Transverse colon (tissue), 4 donors: ENCODE results near the gene SCN4A. TPM values are rescaled to one million over a fixed set of nuclear protein-coding genes. Genes with fewer than 3 reads are reported as not detected.

ENCODE experiments used
- DNase-seq: peaks from one replicate; pipeline ENCODE4 v3.0.0-alpha.2; 2019
- H3K27ac ChIP-seq, 4 donors: fragments of 200-600 bp; sonication (generic); 2 replicates each; pipeline ENCODE4 v1.5.1; 2016 to 2018; ENCODE audit warnings: inconsistent platforms in 4 of 4
- H3K27me3 ChIP-seq: fragments of 200-600 bp; sonication (generic); 2 replicates; pipeline ENCODE4 v1.5.1; 2017; ENCODE audit warnings: inconsistent platforms
- H3K36me3 ChIP-seq, 4 donors: fragments of 200-600 bp; sonication (generic); 2 replicates each; pipeline ENCODE4 v1.5.1; 2017 to 2019; ENCODE audit warnings: inconsistent platforms in 4 of 4
- H3K4me1 ChIP-seq, 4 donors: fragments of 200-600 bp; sonication (generic); 2 replicates each; pipeline ENCODE4 v1.5.1; 2017 to 2020; ENCODE audit warnings: inconsistent platforms in 4 of 4
- H3K4me3 ChIP-seq, 4 donors: fragments of 200-600 bp; sonication (generic); 1 replicate in 1 of 4; 2 replicates in 3 of 4; pipeline versions ENCODE4 v1.5.1 to v1.6.1; 2017 to 2019; ENCODE audit warnings: inconsistent platforms in 4 of 4
- H3K9me3 ChIP-seq, 2 donors: fragments of 200-600 bp; sonication (generic); 2 replicates each; pipeline ENCODE4 v1.5.1; 2017 to 2019; ENCODE audit warnings: inconsistent platforms in 2 of 2
- EP300 ChIP-seq: sonication (generic); formaldehyde crosslinking; IDR thresholded peaks from one replicate; pipeline ENCODE4 v1.6.1; 2017; ENCODE audit warnings: antibody characterized with exemption, low read depth
- POLR2A ChIP-seq: fragments of 450-650 bp; IDR thresholded peaks from one replicate; pipeline ENCODE4 v1.6.1; 2016; ENCODE audit warnings: antibody characterized with exemption, mild to moderate bottlenecking, moderate library complexity
- POLR2AphosphoS5 ChIP-seq, 3 donors: sonication (generic); formaldehyde crosslinking; IDR thresholded peaks; one replicate each; pipeline ENCODE4 v1.6.1; 2016; ENCODE audit warnings: antibody characterized with exemption in 3 of 3
- WGBS, 2 donors: methylation state at CpG; one replicate each; pipeline ENCODE4 v1.1.5; 2018; ENCODE audit warnings: low coverage in 1 of 2; 5-methylcytosine and 5-hydroxymethylcytosine counted together
- in situ Hi-C, 4 donors: fragments of 200-750 bp; cut with MboI; loops; one replicate each; pipeline versions ENCODE4 v1.15.0 to v1.15.1; 2017; ENCODE audit warnings: low sequenced_read_pairs in 3 of 4, low pct_ligation_motif_present in 1 of 4, low pct_unique_long_range_greater_than_20kb in 1 of 4
- intact Hi-C: fragments of 100-400 bp; cut with DNase I; formaldehyde crosslinking; loops from one replicate; pipeline ENCODE4 v1.15.1; 2023; ENCODE audit warnings: low total_unique reads
- total RNA-seq, 4 donors: library from RNA; depleted of rRNA; stranded (reverse); fragments of >200 nt; gene quantifications; one replicate each; pipeline ENCODE4 v1.1.0, GENCODE V29; 2016
- TF ChIP-seq, protein P1 (sequence below), 5 experiments: fragments of 200-600 bp in 3 of 5; fragments of 450-650 bp in 2 of 5; sonication (generic) in 3 of 5; IDR thresholded peaks; 1 replicate in 2 of 5; 2 replicates in 3 of 5; pipeline ENCODE4 v1.5.1; 2016 to 2017; ENCODE audit warnings: antibody characterized with exemption in 5 of 5, inconsistent platforms in 3 of 5, mild to moderate bottlenecking in 2 of 5, moderate library complexity in 1 of 5

The SCN4A gene
- total RNA-seq, 4 donors from 2014 or later: 0.14 to 0.48 (median 0.20) TPM; not detected in 1

DNA sequence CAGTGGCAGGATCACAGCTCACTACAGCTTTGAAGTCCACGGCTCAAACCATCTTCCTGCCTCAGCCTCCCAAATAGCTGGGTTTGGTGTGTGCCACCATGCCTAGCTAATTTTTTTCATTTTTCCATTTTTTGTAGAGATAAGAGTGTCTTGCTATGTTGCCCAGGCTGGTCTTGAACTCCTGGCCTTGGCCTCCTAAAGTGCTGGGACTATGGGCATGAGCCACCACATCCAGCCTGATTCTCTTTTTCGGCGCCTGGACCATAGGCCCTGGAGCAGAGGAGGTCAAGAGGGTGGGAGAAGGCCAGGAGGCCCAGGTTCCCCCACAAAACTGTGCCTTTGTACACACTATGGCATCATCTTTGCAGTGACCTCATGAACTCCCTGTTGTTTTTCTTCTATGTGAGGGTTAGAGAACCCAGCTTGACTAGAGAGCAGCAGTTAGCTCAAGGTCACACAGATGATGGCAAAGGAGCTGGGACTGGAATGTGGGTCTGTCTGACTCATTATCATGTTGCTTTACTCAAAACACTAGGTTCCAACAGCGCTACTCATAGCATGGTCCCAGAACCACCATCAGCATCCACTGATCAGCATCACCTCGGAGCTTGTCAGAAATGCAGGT is 16.3 kb downstream of the SCN4A start:
- no peak overlapping the region for H3K27ac ChIP-seq
- H3K36me3 ChIP-seq: no peaks in the 10 kb centered on the region
- intact Hi-C loops (no loop called here), in situ Hi-C loops (no loop called here)
- no peak for DNase-seq
- H3K4me3 ChIP-seq: no peak overlapping the region
- TF ChIP-seq POLR2A: no peak
- TF ChIP-seq, protein P1, sequence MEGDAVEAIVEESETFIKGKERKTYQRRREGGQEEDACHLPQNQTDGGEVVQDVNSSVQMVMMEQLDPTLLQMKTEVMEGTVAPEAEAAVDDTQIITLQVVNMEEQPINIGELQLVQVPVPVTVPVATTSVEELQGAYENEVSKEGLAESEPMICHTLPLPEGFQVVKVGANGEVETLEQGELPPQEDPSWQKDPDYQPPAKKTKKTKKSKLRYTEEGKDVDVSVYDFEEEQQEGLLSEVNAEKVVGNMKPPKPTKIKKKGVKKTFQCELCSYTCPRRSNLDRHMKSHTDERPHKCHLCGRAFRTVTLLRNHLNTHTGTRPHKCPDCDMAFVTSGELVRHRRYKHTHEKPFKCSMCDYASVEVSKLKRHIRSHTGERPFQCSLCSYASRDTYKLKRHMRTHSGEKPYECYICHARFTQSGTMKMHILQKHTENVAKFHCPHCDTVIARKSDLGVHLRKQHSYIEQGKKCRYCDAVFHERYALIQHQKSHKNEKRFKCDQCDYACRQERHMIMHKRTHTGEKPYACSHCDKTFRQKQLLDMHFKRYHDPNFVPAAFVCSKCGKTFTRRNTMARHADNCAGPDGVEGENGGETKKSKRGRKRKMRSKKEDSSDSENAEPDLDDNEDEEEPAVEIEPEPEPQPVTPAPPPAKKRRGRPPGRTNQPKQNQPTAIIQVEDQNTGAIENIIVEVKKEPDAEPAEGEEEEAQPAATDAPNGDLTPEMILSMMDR (IDR thresholded peaks at IDR 0.05): no peak
- TF ChIP-seq POLR2AphosphoS5 (IDR thresholded peaks at IDR 0.05): no peak
- peaks cover 0 to 4% (median 2%) of the 10 kb centered on the region in 4 donors for H3K4me1 ChIP-seq
- 95 to 99% methylated on average over 3 to 5 of the region's 5 CpGs for WGBS, 2 donors
- H3K27me3 ChIP-seq: no peaks in the 10 kb centered on the region
- H3K9me3 ChIP-seq: no peaks in the 10 kb centered on the region

DNA sequence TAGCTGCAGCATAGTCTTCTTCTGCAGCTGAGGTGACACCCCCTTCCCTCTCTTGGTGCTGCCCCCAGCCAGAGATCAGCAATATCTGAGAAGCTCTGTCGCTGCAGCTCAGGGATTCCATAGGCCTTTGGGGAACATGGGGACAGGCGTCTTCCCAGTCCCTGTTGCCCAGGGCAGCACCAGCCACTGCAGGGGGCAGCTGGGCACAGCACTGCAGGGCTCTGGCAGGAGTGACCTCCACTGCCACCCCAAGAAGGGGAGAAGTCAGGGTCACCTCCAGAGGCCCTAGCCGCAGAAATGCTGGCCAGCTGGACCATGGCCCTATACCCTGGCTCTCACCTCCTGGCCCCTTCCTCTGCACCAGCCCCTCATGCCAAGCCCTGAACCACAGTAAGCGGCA is 16.9 kb downstream of the SCN4A start:
- H3K4me1 ChIP-seq: no peaks in the 10 kb centered on the region
- intact Hi-C loops: no loop called here
- no peak for DNase-seq
- H3K9me3 ChIP-seq: no peaks in the 10 kb centered on the region
- H3K36me3 ChIP-seq: no peaks in the 10 kb centered on the region
- H3K27me3 ChIP-seq: no peaks in the 10 kb centered on the region
- no peak for TF ChIP-seq EP300
- TF ChIP-seq, protein P1 (IDR thresholded peaks at IDR 0.05): no peak
- TF ChIP-seq POLR2A: no peak
- no peak for TF ChIP-seq POLR2AphosphoS5 (IDR thresholded peaks at IDR 0.05)
- WGBS, 2 donors: 80 to 97% methylated on average over 1 to 4 of the region's 4 CpGs
- no peak overlapping the region for H3K4me3 ChIP-seq
- H3K27ac ChIP-seq: no peak overlapping the region
- in situ Hi-C loops: no loop called here

DNA sequence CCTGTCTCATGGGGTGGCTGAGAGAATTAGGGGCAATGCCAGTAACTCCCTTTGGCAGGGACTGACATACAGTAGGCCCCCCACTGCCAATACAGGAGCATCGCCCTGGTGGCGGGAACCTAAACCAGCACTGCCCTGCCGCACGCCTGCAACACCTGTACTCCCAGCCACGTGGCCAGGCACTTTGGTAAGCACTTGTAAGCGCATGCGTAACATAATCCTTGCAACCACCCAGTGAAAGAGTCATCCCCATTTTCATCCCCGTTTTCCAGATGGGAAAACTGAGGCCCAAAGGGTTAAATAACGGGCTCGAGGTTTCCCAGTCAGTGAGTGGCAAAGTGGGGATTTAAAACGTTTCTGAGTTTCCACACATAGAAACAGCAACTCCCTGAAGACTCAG is 17.5 kb downstream of the SCN4A start:
- H3K4me1 ChIP-seq: no peaks in the 10 kb centered on the region
- no peak for DNase-seq
- H3K9me3 ChIP-seq: no peaks in the 10 kb centered on the region
- no peak overlapping the region for H3K4me3 ChIP-seq
- no peaks in the 10 kb centered on the region for H3K27me3 ChIP-seq
- intact Hi-C loops (no loop called here), in situ Hi-C loops (no loop called here)
- H3K27ac ChIP-seq: no peak overlapping the region
- H3K36me3 ChIP-seq: no peaks in the 10 kb centered on the region
- 78% methylated on average over 11 of the region's 11 CpGs; no CpG with 5 or more reads in 1 of the 2 donors for WGBS, 2 donors
- TF ChIP-seq, protein P1 (IDR thresholded peaks at IDR 0.05): no peak
- TF ChIP-seq POLR2AphosphoS5 (IDR thresholded peaks at IDR 0.05) (no peak), POLR2A (no peak), EP300 (no peak)

DNA sequence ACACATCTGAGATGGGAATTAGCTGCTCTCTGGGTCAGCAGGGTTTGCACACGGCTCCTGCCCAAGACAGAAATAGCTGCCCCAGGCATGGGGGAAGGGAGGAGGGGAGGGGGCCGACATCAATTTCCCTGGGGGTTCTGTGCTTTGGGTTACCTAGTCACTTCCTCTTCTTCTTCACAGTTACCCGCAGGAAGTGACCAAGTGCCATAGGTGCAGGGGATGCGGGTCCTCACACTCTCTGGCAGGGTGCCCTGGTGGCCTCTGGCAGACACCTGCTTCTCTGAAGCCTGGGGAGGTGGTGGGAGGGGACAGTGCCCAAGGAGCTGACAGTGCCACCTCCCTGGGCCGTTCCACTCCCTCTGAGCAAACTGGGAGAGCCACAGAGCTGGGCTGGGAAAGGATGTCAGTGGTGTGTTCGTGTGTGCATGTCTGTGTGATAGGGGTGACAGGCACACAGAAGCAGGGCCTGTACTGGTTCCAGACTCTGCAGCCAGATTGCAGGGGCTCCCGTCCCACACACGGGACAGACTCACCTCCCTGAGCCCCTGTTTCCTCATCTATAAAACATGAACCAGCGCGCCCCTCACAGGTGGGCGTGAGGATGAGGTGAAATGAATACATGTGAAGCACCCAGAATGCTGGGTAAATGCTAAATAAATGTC is 18.2 kb downstream of the SCN4A start:
- Histone ChIP-seq H3K4me1 (no peaks in the 10 kb centered on the region), H3K27me3 (no peaks in the 10 kb centered on the region), H3K4me3 (no peak overlapping the region), H3K27ac (no peak overlapping the region), H3K9me3 (no peaks in the 10 kb centered on the region), H3K36me3 (no peaks in the 10 kb centered on the region)
- in situ Hi-C loops: no loop called here
- TF ChIP-seq, protein P1 (IDR thresholded peaks at IDR 0.05): no peak
- WGBS, 2 donors: 51% methylated on average over 11 of the region's 11 CpGs; no CpG with 5 or more reads in 1 of the 2 donors
- intact Hi-C loops: no loop called here
- peak; percentile 34 for DNase-seq
